Transverse colon (tissue), 4 donors: Measurements from ENCODE around the gene VPS41.

Source experiments
- EP300 ChIP-seq: sonication (generic); formaldehyde crosslinking; IDR thresholded peaks from one replicate; pipeline ENCODE4 v1.6.1; 2017; ENCODE audit warnings: antibody characterized with exemption, low read depth
- POLR2A ChIP-seq: fragments of 450-650 bp; IDR thresholded peaks from one replicate; pipeline ENCODE4 v1.6.1; 2016; ENCODE audit warnings: antibody characterized with exemption, mild to moderate bottlenecking, moderate library complexity
- POLR2AphosphoS5 ChIP-seq, 3 donors: sonication (generic); formaldehyde crosslinking; IDR thresholded peaks; one replicate each; pipeline ENCODE4 v1.6.1; 2016; ENCODE audit warnings: antibody characterized with exemption in 3 of 3
- TF ChIP-seq, protein P1 (sequence below), 5 experiments: fragments of 200-600 bp in 3 of 5; fragments of 450-650 bp in 2 of 5; sonication (generic) in 3 of 5; IDR thresholded peaks; 1 replicate in 2 of 5; 2 replicates in 3 of 5; pipeline ENCODE4 v1.5.1; 2016 to 2017; ENCODE audit warnings: antibody characterized with exemption in 5 of 5, inconsistent platforms in 3 of 5, mild to moderate bottlenecking in 2 of 5, moderate library complexity in 1 of 5

DNA sequence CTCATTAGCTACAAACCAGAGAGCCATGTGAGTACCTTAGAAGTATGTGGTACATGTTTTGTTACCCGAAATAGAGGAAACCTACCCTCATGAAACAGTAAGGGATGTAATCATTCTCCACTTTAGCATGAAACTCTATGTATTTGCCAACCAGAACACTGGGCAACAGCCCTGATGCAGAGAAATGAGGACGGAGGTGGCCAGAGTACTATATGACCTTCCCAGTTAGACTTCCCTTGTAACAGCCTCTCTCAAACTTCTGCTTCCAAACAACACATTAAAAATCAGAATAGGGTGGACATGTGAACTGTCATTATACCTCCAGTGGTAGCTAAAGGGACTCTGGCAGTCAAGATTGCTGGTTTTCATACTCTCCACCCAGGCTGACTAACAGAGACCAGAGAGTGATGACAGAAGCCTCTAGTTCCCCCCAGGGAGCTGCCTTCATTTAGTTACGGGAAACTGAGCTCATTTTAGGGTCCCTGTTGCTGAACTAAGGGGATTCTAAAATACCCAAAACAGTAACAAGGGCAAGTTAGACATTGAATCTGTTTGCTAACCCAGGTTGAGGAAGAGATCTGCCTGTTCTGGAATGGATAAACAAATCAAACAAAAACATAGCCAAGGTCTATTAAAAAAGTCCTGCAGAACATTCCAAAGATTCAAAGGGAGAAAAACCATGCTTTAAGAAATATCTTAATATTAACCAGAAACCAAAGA lies 83.1 kb downstream of the VPS41 start:
- TF ChIP-seq, protein P1, sequence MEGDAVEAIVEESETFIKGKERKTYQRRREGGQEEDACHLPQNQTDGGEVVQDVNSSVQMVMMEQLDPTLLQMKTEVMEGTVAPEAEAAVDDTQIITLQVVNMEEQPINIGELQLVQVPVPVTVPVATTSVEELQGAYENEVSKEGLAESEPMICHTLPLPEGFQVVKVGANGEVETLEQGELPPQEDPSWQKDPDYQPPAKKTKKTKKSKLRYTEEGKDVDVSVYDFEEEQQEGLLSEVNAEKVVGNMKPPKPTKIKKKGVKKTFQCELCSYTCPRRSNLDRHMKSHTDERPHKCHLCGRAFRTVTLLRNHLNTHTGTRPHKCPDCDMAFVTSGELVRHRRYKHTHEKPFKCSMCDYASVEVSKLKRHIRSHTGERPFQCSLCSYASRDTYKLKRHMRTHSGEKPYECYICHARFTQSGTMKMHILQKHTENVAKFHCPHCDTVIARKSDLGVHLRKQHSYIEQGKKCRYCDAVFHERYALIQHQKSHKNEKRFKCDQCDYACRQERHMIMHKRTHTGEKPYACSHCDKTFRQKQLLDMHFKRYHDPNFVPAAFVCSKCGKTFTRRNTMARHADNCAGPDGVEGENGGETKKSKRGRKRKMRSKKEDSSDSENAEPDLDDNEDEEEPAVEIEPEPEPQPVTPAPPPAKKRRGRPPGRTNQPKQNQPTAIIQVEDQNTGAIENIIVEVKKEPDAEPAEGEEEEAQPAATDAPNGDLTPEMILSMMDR (IDR thresholded peaks at IDR 0.05): no peak
- no peak for TF ChIP-seq POLR2AphosphoS5 (IDR thresholded peaks at IDR 0.05)
- no peak for TF ChIP-seq POLR2A
- no peak for TF ChIP-seq EP300
